ENCODE data around the gene SRGAP1.

GRCh38 chr12:63917864-63918799 is 73.6 kb downstream of the SRGAP1 start:
- no peak for TF ChIP-seq EZH2 (IDR thresholded peaks at IDR 0.05; ENCODE audit: low read length)
- TF ChIP-seq, protein P1, sequence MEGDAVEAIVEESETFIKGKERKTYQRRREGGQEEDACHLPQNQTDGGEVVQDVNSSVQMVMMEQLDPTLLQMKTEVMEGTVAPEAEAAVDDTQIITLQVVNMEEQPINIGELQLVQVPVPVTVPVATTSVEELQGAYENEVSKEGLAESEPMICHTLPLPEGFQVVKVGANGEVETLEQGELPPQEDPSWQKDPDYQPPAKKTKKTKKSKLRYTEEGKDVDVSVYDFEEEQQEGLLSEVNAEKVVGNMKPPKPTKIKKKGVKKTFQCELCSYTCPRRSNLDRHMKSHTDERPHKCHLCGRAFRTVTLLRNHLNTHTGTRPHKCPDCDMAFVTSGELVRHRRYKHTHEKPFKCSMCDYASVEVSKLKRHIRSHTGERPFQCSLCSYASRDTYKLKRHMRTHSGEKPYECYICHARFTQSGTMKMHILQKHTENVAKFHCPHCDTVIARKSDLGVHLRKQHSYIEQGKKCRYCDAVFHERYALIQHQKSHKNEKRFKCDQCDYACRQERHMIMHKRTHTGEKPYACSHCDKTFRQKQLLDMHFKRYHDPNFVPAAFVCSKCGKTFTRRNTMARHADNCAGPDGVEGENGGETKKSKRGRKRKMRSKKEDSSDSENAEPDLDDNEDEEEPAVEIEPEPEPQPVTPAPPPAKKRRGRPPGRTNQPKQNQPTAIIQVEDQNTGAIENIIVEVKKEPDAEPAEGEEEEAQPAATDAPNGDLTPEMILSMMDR (optimal IDR thresholded peaks at IDR 0.05 in 1 of 3, IDR thresholded peaks at IDR 0.05 in 1 of 3, conservative IDR thresholded peaks at IDR 0.05 in 1 of 3; ENCODE audit: extremely low read depth in 1 of 3, insufficient read depth in 2 of 3, low read length in 3 of 3), result no peak
